HepG2 (cell line): ENCODE data around the gene NID1. TPM values are rescaled to one million over a fixed set of nuclear protein-coding genes. Genes with fewer than 3 reads are reported as not detected.

Experiments used
- ATF7-NPFF ChIP-seq: sonication (generic); formaldehyde crosslinking; IDR thresholded peaks from 2 replicates; pipeline ENCODE4 v1.8.1; 2023; ENCODE audit warnings: mild to moderate bottlenecking, low read depth, missing genetic modification reagents, moderate library complexity
- CBX1 ChIP-seq: IDR thresholded peaks from one replicate; pipeline ENCODE4 v1.6.1; 2016; ENCODE audit warnings: antibody characterized with exemption, low read depth
- CBX2 ChIP-seq, 2 experiments: fragments of 200-600 bp in 1 of 2; sonication (generic); formaldehyde crosslinking in 1 of 2; IDR thresholded peaks; 2 replicates each; pipeline versions ENCODE4 v1.7.0 to v1.8.1; 2018 to 2022; ENCODE audit warnings: low read depth in 2 of 2, low read length in 1 of 2, mild to moderate bottlenecking in 1 of 2, missing genetic modification reagents in 1 of 2
- PAWR ChIP-seq: sonication (generic); formaldehyde crosslinking; IDR thresholded peaks from 2 replicates; pipeline ENCODE4 v1.4.0; 2020; ENCODE audit warnings: missing genetic modification reagents, mild to moderate bottlenecking, borderline replicate concordance
- PRMT3 ChIP-seq: sonication (generic); formaldehyde crosslinking; IDR thresholded peaks from 2 replicates; pipeline ENCODE4 v1.8.1; 2022; ENCODE audit warnings: low read depth, mild to moderate bottlenecking, moderate library complexity, missing genetic modification reagents, borderline replicate concordance
- RFX1 ChIP-seq: fragments of 450-650 bp; IDR thresholded peaks from 2 replicates; pipeline ENCODE4 v1.6.1; 2017
- YEATS2 ChIP-seq: sonication (generic); formaldehyde crosslinking; IDR thresholded peaks from 2 replicates; pipeline ENCODE4 v1.4.0; 2020; ENCODE audit warnings: missing genetic modification reagents, borderline replicate concordance
- YEATS4 ChIP-seq: sonication (generic); formaldehyde crosslinking; IDR thresholded peaks from 2 replicates; pipeline ENCODE4 v1.4.0; 2020; ENCODE audit warnings: missing genetic modification reagents, borderline replicate concordance
- ZMYM3 ChIP-seq: sonication (generic); formaldehyde crosslinking; IDR thresholded peaks from 2 replicates; pipeline ENCODE4 v1.5.1; 2020; ENCODE audit warnings: mild to moderate bottlenecking, missing genetic modification reagents
- ZNF225 ChIP-seq: sonication (generic); formaldehyde crosslinking; IDR thresholded peaks from 2 replicates; pipeline ENCODE4 v1.4.0; 2020; ENCODE audit warnings: mild to moderate bottlenecking, missing genetic modification reagents
- ZNF572 ChIP-seq: sonication (generic); formaldehyde crosslinking; IDR thresholded peaks from 2 replicates; pipeline ENCODE4 v1.5.1; 2020; ENCODE audit warnings: mild to moderate bottlenecking, missing genetic modification reagents
- ZNF777 ChIP-seq: sonication (generic); formaldehyde crosslinking; IDR thresholded peaks from 2 replicates; pipeline ENCODE4 v1.4.0; 2020; ENCODE audit warnings: missing genetic modification reagents
- ZSCAN12 ChIP-seq: sonication (generic); formaldehyde crosslinking; IDR thresholded peaks from 2 replicates; pipeline ENCODE4 v1.9.0; 2021; ENCODE audit warnings: mild to moderate bottlenecking, missing genetic modification reagents
- polyA plus RNA-seq, 8 experiments: library from polyadenylated mRNA; depleted of rRNA in 3 of 8; stranded (reverse) in 7 of 8; unstranded in 1 of 8; fragments of >200 nt; fragmentation: Illumina TruSeq in 4 of 8; extraction: Trizol in 4 of 8; gene quantifications; 2 replicates each; pipeline versions ENCODE4 v1.2.1 to v1.2.3, GENCODE V29; 2011 to 2016; ENCODE audit warnings: low read depth in 4 of 8, missing spikeins in 1 of 8, mixed read lengths in 1 of 8; ENCODE audit not compliant: insufficient read depth in 1 of 8
- total RNA-seq, 5 experiments: library from RNA; depleted of rRNA; stranded (reverse); fragments of >200 nt; fragmentation: Illumina TruSeq; extraction: Trizol; gene quantifications; 2 replicates each; pipeline ENCODE4 v1.2.3, GENCODE V29; 2016; ENCODE audit warnings: low read depth in 1 of 5
- TF ChIP-seq, protein P1 (sequence below), 2 experiments: sonication (generic) in 1 of 2; formaldehyde crosslinking in 1 of 2; IDR thresholded peaks; 2 replicates each; pipeline versions ENCODE4 v1.4.0 to v1.6.1; 2018 to 2020; ENCODE audit warnings: missing genetic modification reagents in 2 of 2, borderline replicate concordance in 1 of 2, low read depth in 1 of 2, mild to moderate bottlenecking in 1 of 2, missing biosample characterization in 1 of 2
- TF ChIP-seq, protein P2 (sequence below): sonication (generic); formaldehyde crosslinking; IDR thresholded peaks from 2 replicates; pipeline ENCODE4 v1.4.0; 2020; ENCODE audit warnings: missing genetic modification reagents, borderline replicate concordance
- TF ChIP-seq, protein P3 (sequence below): sonication (generic); formaldehyde crosslinking; IDR thresholded peaks from 2 replicates; pipeline ENCODE4 v1.5.0; 2020; ENCODE audit warnings: mild to moderate bottlenecking, missing genetic modification reagents
- TF ChIP-seq, protein P4 (sequence below): sonication (generic); formaldehyde crosslinking; IDR thresholded peaks from 2 replicates; pipeline ENCODE4 v1.8.0; 2022; ENCODE audit warnings: mild to moderate bottlenecking, missing genetic modification reagents, moderate library complexity
- TF ChIP-seq, protein P5 (sequence below), 2 experiments: fragments of 450-650 bp in 1 of 2; sonication (generic) in 1 of 2; formaldehyde crosslinking; IDR thresholded peaks; 2 replicates each; pipeline versions ENCODE4 v1.5.0 to v1.8.0; 2020 to 2022; ENCODE audit warnings: mild to moderate bottlenecking in 1 of 2, missing genetic modification reagents in 1 of 2

NID1 gene
- total and polyA plus RNA-seq, 2 of the 13 experiments (the other 11 are each of a cell fraction or from before 2014, with no cell fraction given) = 50.2 to 56.1 TPM

DNA sequence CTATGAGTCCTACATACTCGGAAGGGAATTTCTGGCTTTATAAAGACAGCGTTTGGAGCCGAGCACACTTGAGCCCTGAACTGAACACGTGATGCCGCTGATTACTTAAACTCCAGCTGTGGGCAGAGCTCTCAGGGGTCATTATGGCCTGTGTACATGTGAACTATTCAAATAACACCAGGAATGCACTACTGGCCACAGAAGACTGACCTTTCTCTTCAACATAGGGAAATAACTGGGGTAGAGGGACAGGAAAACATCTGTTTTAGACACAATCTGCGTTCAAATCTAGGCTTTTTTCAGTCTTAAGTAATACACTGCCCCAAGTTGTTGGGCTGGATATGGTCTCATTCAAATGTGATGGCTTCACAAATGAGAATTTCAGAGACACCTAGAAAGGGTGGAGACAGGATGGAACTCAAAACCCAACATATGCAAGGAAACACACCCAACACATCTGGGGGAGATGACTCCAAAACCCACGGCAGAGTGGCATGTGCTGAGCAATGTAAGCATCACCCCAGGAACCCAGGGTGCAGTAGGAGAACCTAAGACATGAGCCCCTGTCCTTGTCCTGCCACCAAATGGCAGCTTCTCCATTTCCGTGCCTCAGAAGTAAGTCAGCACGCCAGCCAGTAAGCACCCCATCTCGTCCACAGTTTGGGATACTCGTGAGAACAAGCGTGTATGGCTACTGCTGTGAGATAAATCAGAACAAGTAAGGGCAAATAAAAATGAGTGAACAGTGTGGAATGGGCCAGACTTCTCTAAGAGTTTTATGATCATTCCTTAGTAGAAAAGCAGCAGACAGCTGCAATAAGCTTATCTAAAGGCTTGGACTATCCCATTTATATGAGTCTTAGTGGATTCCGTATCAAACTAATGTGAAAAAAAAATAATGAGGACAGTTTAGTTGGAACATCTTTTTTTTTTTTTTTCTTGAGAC lies 24.9 kb downstream of the NID1 start (continued):
- TF ChIP-seq ZNF572 (no peak), CBX1 (no peak), CBX2 (IDR thresholded peaks at IDR 0.05; ENCODE audit: low read depth, low read length) (no peak), CBX2 (CRISPR knock-in tag; IDR thresholded peaks at IDR 0.05; ENCODE audit: low read depth) (no peak), PAWR (CRISPR knock-in tag) (no peak), PRMT3 (CRISPR knock-in tag) (no peak), ZMYM3 (CRISPR knock-in tag) (peak; percentile 29; the same call in 1 of the 2 replicates), YEATS4 (CRISPR knock-in tag) (peak; percentile 51; the same call in 1 of the 2 replicates), ZNF777 (CRISPR knock-in tag) (no peak), RFX1 (no peak), ATF7-NPFF (CRISPR knock-in tag) (no peak), ZNF225 (no peak), YEATS2 (peak; percentile 18; the same call in 1 of the 2 replicates), ZSCAN12 (CRISPR knock-in tag) (no peak)
- TF ChIP-seq, protein P1, sequence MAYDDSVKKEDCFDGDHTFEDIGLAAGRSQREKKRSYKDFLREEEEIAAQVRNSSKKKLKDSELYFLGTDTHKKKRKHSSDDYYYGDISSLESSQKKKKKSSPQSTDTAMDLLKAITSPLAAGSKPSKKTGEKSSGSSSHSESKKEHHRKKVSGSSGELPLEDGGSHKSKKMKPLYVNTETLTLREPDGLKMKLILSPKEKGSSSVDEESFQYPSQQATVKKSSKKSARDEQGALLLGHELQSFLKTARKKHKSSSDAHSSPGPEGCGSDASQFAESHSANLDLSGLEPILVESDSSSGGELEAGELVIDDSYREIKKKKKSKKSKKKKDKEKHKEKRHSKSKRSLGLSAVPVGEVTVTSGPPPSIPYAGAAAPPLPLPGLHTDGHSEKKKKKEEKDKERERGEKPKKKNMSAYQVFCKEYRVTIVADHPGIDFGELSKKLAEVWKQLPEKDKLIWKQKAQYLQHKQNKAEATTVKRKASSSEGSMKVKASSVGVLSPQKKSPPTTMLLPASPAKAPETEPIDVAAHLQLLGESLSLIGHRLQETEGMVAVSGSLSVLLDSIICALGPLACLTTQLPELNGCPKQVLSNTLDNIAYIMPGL (CRISPR knock-in tag; IDR thresholded peaks at IDR 0.05; ENCODE audit: borderline replicate concordance in 1 of 2, low read depth in 1 of 2) = no peak
- TF ChIP-seq, protein P2, sequence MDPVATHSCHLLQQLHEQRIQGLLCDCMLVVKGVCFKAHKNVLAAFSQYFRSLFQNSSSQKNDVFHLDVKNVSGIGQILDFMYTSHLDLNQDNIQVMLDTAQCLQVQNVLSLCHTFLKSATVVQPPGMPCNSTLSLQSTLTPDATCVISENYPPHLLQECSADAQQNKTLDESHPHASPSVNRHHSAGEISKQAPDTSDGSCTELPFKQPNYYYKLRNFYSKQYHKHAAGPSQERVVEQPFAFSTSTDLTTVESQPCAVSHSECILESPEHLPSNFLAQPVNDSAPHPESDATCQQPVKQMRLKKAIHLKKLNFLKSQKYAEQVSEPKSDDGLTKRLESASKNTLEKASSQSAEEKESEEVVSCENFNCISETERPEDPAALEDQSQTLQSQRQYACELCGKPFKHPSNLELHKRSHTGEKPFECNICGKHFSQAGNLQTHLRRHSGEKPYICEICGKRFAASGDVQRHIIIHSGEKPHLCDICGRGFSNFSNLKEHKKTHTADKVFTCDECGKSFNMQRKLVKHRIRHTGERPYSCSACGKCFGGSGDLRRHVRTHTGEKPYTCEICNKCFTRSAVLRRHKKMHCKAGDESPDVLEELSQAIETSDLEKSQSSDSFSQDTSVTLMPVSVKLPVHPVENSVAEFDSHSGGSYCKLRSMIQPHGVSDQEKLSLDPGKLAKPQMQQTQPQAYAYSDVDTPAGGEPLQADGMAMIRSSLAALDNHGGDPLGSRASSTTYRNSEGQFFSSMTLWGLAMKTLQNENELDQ = no peak
- TF ChIP-seq, protein P3, sequence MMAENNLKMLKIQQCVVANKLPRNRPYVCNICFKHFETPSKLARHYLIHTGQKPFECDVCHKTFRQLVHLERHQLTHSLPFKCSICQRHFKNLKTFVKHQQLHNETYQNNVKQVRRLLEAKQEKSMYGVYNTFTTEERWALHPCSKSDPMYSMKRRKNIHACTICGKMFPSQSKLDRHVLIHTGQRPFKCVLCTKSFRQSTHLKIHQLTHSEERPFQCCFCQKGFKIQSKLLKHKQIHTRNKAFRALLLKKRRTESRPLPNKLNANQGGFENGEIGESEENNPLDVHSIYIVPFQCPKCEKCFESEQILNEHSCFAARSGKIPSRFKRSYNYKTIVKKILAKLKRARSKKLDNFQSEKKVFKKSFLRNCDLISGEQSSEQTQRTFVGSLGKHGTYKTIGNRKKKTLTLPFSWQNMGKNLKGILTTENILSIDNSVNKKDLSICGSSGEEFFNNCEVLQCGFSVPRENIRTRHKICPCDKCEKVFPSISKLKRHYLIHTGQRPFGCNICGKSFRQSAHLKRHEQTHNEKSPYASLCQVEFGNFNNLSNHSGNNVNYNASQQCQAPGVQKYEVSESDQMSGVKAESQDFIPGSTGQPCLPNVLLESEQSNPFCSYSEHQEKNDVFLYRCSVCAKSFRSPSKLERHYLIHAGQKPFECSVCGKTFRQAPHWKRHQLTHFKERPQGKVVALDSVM (CRISPR knock-in tag) = no peak
- TF ChIP-seq, protein P4, sequence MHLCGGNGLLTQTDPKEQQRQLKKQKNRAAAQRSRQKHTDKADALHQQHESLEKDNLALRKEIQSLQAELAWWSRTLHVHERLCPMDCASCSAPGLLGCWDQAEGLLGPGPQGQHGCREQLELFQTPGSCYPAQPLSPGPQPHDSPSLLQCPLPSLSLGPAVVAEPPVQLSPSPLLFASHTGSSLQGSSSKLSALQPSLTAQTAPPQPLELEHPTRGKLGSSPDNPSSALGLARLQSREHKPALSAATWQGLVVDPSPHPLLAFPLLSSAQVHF (CRISPR knock-in tag) = no peak
- TF ChIP-seq, protein P5, sequence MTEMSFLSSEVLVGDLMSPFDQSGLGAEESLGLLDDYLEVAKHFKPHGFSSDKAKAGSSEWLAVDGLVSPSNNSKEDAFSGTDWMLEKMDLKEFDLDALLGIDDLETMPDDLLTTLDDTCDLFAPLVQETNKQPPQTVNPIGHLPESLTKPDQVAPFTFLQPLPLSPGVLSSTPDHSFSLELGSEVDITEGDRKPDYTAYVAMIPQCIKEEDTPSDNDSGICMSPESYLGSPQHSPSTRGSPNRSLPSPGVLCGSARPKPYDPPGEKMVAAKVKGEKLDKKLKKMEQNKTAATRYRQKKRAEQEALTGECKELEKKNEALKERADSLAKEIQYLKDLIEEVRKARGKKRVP (CRISPR knock-in tag; IDR thresholded peaks at IDR 0.05) = no peak
